Ishikawa (cell line): ENCODE results near the gene DYNC1I1.

Source experiments
- CEBPB ChIP-seq: IDR thresholded peaks from 2 replicates; pipeline ENCODE4 v1.6.1; 2012
- CREB1 ChIP-seq: IDR thresholded peaks from 2 replicates; pipeline ENCODE4 v1.6.1; 2012; ENCODE audit warnings: low read depth
- EGR1 ChIP-seq: IDR thresholded peaks from 2 replicates; pipeline ENCODE4 v1.6.1; 2012
- EP300 ChIP-seq: IDR thresholded peaks from 2 replicates; pipeline ENCODE4 v1.6.1; 2012; ENCODE audit warnings: borderline replicate concordance
- FOXM1 ChIP-seq: IDR thresholded peaks from 2 replicates; pipeline ENCODE4 v1.6.1; 2012; ENCODE audit warnings: low read depth, borderline replicate concordance
- NFIC ChIP-seq: IDR thresholded peaks from 2 replicates; pipeline ENCODE4 v1.6.1; 2012
- RAD21 ChIP-seq: IDR thresholded peaks from 2 replicates; pipeline ENCODE4 v1.6.1; 2012; ENCODE audit warnings: low read depth
- TAF1 ChIP-seq: IDR thresholded peaks from 2 replicates; pipeline ENCODE4 v1.6.1; 2012; ENCODE audit warnings: low read depth, mild to moderate bottlenecking
- TCF12 ChIP-seq: IDR thresholded peaks from 2 replicates; pipeline ENCODE4 v1.6.1; 2012; ENCODE audit warnings: low read depth
- TEAD4 ChIP-seq: IDR thresholded peaks from 2 replicates; pipeline ENCODE4 v1.6.1; 2012
- YY1 ChIP-seq: IDR thresholded peaks from 2 replicates; pipeline ENCODE4 v1.6.1; 2012; ENCODE audit warnings: low read depth
- ZBTB7A ChIP-seq: IDR thresholded peaks from 2 replicates; pipeline ENCODE4 v1.6.1; 2012; ENCODE audit warnings: low read depth
- TF ChIP-seq, protein P1 (sequence below): IDR thresholded peaks from 2 replicates; pipeline ENCODE4 v1.6.1; 2012; ENCODE audit warnings: low read depth, mild to moderate bottlenecking
- TF ChIP-seq, protein P2 (sequence below): IDR thresholded peaks from 2 replicates; pipeline ENCODE4 v1.6.1; 2012
- TF ChIP-seq, protein P3 (sequence below): IDR thresholded peaks from 2 replicates; pipeline ENCODE4 v1.6.1; 2012

Gene DYNC1I1

DNA sequence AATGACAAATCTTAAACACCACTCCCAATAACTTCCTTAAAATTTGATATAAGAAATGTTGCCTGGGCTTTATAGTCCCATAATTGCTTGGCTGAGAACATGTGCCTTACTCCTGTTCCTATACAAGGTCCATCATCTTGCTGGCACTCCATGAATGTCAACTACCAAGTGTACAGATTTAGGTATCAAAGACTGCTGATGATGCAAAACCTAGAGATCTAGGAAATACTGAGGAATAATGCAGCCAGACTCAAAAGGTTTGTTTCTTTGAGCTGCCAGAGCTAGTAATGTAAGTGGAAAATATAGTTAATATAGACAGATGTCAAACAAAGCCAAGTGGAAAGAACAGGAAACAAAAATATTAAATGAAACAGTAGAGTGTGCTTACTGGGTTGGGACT is 121.1 kb downstream of the DYNC1I1 start:
- no peak for TF ChIP-seq TEAD4
- no peak for TF ChIP-seq CEBPB
- no peak for TF ChIP-seq TCF12
- TF ChIP-seq, protein P1, sequence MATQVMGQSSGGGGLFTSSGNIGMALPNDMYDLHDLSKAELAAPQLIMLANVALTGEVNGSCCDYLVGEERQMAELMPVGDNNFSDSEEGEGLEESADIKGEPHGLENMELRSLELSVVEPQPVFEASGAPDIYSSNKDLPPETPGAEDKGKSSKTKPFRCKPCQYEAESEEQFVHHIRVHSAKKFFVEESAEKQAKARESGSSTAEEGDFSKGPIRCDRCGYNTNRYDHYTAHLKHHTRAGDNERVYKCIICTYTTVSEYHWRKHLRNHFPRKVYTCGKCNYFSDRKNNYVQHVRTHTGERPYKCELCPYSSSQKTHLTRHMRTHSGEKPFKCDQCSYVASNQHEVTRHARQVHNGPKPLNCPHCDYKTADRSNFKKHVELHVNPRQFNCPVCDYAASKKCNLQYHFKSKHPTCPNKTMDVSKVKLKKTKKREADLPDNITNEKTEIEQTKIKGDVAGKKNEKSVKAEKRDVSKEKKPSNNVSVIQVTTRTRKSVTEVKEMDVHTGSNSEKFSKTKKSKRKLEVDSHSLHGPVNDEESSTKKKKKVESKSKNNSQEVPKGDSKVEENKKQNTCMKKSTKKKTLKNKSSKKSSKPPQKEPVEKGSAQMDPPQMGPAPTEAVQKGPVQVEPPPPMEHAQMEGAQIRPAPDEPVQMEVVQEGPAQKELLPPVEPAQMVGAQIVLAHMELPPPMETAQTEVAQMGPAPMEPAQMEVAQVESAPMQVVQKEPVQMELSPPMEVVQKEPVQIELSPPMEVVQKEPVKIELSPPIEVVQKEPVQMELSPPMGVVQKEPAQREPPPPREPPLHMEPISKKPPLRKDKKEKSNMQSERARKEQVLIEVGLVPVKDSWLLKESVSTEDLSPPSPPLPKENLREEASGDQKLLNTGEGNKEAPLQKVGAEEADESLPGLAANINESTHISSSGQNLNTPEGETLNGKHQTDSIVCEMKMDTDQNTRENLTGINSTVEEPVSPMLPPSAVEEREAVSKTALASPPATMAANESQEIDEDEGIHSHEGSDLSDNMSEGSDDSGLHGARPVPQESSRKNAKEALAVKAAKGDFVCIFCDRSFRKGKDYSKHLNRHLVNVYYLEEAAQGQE, result no peak
- no peak for TF ChIP-seq NFIC
- TF ChIP-seq, protein P2, sequence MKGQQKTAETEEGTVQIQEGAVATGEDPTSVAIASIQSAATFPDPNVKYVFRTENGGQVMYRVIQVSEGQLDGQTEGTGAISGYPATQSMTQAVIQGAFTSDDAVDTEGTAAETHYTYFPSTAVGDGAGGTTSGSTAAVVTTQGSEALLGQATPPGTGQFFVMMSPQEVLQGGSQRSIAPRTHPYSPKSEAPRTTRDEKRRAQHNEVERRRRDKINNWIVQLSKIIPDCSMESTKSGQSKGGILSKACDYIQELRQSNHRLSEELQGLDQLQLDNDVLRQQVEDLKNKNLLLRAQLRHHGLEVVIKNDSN, result no peak
- TF ChIP-seq EP300, result no peak
- TF ChIP-seq ZBTB7A, result no peak
- TF ChIP-seq TAF1, result no peak
- no peak for TF ChIP-seq YY1
- no peak for TF ChIP-seq FOXM1
- TF ChIP-seq, protein P3, sequence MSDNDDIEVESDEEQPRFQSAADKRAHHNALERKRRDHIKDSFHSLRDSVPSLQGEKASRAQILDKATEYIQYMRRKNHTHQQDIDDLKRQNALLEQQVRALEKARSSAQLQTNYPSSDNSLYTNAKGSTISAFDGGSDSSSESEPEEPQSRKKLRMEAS, result no peak
- no peak for TF ChIP-seq EGR1
- no peak for TF ChIP-seq CREB1
- no peak for TF ChIP-seq RAD21

DNA sequence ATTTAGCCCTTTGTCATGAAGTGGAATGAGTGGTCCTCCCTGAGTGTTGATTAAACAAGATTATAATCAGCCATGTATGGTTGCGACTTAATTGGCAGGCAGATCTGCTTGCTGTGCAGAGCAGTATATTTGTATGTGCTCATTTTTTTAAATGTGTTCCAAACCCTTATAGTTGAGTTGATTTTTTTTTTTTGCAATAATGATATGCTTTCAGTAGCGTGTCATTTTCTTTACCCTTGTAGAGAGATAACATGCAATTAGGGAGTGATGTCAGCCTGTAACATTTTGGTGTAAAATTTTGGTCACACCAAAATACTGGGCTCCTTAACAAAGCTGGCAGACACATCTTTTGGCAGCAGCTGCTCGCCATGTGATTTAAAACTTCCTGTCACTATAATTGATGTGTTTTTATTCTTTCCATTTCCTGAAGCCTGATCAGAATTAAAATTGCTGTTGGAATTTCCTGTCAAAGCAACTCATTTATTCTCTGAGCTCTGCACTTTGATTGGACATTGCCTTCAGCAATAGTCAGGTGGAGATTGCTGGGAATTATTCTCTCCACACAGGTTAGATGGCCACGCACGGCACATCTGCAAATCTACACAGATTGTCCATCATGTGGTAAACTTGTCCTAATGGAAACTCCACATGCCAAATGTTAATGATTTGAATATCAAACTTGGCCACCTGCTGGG is 125.3 kb downstream of the DYNC1I1 start:
- TF ChIP-seq FOXM1 (no peak), CEBPB (no peak), EP300 (no peak), RAD21 (no peak), ZBTB7A (no peak), YY1 (no peak), CREB1 (no peak), TEAD4 (no peak), EGR1 (no peak), TCF12 (no peak), TAF1 (no peak), NFIC (no peak)
- TF ChIP-seq, protein P1, result no peak
- TF ChIP-seq, protein P3, result no peak
- TF ChIP-seq, protein P2, result no peak

DNA sequence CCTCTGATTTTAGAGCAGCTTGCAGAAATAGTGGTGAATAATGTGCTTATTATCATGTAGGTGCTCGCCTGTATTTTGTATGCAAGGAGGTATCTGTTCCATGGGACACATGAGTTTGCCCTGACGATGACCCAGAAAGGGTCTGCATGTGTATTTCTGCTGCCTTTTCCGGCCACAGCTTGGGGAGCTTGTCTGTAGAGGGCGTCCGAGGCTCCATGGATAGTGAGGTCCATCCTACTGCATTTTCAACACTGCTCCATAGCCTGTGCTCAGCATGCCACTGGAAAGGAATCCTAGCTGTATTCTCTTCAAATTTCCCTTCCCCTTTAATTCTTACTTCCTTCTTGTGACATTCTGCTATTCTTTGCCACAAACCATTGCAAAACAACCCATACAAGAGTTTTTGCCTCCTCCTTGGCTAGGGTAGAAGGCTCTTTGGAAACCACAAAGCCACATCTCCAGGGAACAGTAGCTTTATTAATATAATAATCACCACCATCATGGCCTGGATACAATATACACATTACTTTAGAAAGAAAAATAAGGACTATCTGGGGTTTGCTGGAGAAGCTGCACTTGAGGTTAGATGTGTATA is 127.7 kb downstream of the DYNC1I1 start:
- TF ChIP-seq CREB1, result no peak

DNA sequence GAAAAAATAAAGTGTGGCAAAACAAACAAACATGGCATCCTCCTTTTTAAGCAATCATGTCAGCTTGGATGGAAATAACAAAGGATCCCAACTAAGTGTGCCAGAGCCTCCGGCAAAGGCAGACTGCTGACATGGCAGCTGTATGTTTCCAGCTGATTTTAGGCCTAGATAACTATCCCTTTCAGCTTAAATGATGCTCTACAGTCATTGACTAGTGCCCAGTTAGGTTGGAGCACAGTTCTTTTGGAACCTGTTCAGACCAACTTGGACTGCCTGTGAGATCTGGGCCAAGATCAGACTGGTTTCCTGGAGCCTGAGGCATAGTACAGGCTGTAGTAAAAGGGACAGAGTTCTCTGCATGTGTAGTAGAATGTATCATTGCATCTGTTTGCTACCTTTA is 128.7 kb downstream of the DYNC1I1 start:
- no peak for TF ChIP-seq YY1
- TF ChIP-seq RAD21, result no peak
- no peak for TF ChIP-seq ZBTB7A
- TF ChIP-seq, protein P1, result no peak
- no peak for TF ChIP-seq CEBPB
- no peak for TF ChIP-seq TCF12
- no peak for TF ChIP-seq EGR1
- TF ChIP-seq CREB1, result no peak
- TF ChIP-seq, protein P2, result no peak
- TF ChIP-seq TAF1, result no peak
- no peak for TF ChIP-seq TEAD4
- TF ChIP-seq, protein P3, result no peak
- TF ChIP-seq FOXM1, result no peak
- TF ChIP-seq EP300, result no peak
- TF ChIP-seq NFIC, result no peak
